HG02938 (cell line): ENCODE measurements around the gene CXCL8.

Experiments
- ATAC-seq: cut with Tn5 transposase; IDR thresholded peaks from one replicate; pipeline ENCODE4 v1.9.1; 2021; ENCODE audit warnings: mild to moderate bottlenecking, moderate library complexity; ENCODE audit not compliant: unreplicated experiment

Gene CXCL8

DNA sequence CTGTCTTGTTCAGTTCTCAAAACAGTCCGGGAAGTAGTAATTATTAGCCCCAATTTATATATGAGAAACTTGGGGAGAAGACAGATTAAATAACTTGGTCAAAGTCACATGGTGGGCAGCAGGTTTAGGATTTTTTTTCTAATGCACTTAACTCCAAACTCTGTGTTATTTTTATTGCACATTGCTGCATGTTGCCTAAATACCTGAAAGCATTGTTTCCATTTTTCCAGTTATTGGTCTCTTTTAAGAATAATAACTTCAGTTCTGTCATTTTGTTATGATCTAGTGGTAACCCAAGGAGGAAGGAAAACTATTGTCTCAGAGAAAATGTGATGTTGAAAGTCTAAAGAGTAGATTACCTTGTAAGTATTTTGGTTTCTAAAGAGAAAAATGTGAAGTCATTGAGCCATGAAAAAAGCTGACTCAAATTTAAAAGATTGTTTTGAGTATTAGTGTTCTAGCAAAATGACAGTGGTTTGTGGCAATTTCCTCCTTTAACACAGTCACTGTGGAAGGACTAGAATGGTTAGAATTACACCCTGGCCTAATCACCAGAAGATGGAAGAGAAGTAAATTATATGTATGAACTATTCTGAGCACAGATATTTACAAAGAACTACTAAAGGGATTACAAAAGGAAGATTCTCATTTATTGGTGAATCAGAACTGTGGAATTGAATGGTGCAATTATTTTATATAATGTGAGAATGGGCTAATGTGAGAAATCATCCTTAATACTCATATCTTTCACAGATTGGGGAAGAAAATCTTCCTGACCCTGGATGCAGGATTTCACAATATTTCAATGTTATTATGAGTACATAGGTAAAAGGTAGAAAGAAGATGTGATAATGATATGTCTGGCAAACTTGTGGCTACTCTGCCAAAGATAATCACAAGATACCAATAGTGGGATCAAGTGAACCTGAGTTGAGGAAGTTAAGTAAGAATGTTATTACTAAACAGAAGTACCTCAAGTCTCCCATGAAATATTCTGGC is 21.7 kb upstream of the CXCL8 start:
- ATAC-seq, result peak; percentile 93

DNA sequence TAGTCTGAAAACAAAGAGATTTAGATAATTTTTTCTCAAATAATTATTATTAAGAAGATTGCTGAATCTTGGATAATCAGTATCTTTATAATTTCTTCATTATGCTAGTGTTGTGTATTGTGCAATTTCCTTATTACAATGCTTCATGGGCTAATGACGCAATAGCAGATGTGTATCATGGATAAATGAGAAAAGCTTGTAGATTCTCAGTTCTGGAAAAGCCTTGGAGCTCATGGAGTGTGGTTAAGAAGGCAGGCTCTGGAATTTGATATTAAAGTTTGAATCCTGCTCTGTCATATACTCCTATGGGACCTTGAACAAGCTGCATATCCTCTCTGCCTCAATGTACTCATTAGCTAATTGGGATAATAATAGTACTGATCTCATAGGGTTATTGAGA is 18.9 kb upstream of the CXCL8 start:
- ATAC-seq, result no peak

DNA sequence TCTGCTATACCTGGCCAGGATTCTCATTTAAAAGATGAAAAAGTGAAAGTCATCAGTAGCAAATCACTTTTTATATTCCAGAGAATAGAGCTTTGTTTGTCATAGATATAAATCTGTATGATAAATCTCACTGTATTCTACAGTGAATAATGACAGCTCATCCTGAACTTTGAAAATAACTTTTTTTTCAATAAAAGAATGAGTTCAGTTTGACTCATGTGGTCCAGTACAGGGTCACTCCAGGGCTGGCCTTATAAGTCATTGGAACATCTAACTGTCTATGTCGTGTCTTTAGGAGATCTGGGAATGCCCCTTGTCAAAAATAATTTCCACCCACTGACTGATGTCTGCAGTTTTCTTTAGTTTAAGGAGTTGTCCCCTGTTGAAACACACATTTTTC is 18.5 kb upstream of the CXCL8 start:
- ATAC-seq, result no peak

DNA sequence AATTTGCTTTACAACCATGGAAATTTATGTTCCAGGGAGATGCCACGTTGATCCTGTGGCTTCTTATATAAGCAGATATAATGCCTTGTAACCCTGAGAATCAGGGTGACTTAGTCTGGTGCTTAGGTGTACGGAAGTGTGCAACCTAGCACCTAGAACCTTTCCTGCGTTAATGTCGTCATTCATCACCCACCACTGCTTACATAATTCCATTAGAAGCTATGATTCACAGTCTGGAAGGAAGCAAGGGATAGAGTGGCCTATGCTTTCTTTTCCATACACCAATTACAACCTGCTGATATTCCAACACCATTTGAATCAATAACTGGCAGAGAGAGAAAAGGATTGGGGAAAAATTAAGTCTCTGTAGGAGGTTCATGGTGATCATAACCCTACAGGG is 17.3 kb upstream of the CXCL8 start:
- no peak for ATAC-seq

- ATAC-seq, result no peak
These were observed 16.4 kb upstream of the CXCL8 start for GRCh38 chr4:73723928-73724327.

GRCh38 chr4:73725510-73725909 is 14.9 kb upstream of the CXCL8 start:
- no peak for ATAC-seq

- no peak for ATAC-seq
These were observed 14.4 kb upstream of the CXCL8 start for GRCh38 chr4:73725985-73726384.

DNA sequence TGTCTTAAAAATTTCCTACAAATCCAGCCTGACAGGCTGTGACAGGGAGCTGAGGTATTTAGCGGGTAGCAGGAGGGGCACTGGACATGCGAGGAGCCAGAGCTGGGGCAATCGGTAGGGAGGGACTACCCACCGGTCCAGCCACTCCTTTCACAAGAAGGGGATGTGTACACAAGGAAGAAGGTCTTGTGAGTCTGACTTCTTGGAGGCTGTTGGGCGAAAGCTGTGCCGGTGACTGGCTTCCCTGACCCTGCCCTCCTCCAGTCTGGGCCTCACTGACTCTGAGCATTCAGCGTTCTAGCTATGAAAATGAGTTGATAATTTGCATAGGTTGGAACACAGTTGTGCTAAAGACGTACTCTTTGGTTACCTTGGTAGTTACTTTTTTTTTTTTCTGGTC is 12.7 kb upstream of the CXCL8 start:
- peak; percentile 86 for ATAC-seq

- no peak for ATAC-seq
These were observed 12.2 kb upstream of the CXCL8 start for GRCh38 chr4:73728091-73728741.

DNA sequence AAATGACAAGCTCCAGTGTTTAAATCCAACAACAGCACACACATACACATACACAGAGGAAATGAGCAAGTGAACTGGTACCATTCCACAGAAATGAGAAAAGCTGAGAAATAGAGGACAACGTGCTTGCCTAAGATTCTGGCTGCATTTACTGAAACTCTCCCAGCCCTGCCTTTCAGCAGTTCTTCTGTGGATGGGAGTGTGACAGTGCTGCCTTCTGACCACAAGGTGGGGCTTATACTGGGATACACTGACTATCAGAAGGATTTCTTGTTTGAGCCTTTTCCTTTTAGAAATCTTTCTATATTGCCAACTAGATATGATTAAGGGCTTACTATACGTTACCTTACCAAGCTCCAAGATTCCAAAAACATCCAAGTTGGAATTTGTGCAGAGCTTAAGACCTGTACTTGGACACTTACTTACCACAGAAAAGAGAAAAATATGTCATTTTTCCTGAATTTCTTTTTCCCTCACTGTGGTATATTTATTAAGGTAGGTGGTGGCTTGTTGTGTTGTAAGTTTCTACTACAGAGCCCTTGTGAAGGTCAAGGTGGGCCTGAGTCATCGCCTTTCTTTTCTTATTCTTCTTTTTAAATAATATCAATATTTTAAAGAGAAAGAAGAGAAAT is 10.7 kb upstream of the CXCL8 start:
- ATAC-seq, result peak; percentile 58

DNA sequence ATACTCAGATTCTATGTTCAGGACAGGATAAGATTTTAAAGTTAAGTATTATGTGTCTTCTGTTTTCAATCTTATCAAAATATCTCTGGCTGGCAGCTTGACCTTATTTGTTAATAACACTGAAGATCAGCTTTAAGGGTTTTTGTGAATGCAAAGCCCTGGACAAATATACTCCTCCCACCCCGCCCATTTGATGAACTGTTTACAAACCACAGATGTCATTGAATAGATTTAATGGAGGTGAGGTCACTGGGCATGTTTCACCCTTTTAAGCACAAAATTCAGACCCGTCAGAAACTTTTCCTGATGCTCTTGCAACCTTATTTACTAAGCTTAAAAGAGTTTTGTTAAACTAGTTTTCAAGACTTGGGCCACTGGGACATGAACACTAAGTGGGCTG is 10.1 kb upstream of the CXCL8 start:
- ATAC-seq, result no peak

DNA sequence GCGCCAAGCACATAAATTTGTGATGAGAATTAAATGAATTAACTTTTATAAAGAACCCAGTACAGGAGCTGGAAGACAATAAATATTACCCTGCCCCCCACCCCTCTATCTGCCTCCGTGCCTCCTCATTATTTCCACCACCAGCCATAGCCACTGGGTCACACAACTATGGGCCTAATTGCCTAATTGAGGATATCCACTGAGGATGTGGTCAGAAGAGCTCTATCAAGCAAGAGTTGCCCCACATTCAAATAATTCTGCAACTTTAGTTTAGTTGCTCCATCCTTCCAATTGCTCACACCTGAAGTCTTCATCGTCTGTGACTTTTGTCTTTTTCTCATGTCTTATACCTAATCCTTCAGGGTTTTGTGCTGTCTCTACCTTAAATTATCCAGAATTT is 9.5 kb upstream of the CXCL8 start:
- ATAC-seq, result no peak

- ATAC-seq, result no peak
These were observed 8.3 kb upstream of the CXCL8 start for GRCh38 chr4:73731968-73732610.

DNA sequence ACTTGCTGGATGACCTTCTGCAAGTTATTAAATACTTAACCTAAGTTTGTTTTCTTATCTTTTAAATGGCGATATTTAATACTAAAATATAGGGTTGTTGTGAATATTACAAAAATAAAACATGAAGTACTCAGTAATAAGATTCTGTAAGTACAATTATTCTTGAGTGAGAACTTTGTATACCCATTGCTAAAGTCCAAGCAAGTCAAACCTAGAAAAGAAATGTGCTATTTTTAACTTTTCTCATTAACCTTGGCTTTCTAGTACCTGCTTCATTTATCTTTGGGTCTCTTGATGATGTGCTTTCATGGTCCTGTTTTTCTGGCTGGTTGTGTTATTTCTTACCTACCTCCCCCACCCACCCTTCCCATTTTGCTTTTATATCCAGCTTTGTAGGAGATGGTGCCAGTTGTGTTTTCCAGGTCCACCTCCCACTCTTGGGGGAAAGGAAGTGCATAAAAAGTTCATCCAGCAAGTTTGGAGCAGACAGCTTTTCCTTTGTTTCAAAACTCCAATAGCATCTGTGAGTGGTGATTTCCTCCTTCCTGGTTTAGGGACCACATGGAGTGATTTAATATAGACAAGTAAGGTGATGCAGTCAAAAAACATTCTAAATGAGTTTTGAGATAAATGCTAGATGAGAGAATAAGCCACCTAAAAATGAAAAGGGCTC is 7.5 kb upstream of the CXCL8 start:
- no peak for ATAC-seq

DNA sequence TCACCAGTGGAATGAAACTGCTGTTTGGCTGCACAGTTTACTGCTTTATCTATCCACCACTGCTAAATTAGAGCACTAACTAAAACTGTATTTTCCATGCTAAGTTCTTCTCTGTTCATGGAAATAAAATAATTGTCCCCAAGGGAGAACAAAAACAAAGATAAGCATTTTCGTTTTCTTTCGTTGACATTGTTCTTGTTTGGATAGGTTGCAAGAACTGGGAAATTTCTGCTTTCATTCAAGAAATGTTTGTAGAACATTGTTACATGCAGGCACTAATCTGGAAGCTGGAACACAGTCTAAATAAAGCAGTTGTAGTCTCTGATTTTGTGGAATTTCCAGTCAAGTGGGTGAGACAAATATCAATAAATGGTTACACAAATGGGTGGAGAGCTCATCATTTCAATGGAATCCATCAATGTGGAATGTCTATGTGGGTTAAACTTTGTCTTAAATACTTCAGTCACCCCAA is 5.8 kb upstream of the CXCL8 start:
- ATAC-seq, result no peak

- peak; percentile 91 for ATAC-seq
These were observed 5.1 kb upstream of the CXCL8 start for GRCh38 chr4:73735231-73735630.

- ATAC-seq, result no peak
These were observed 821 bp downstream of the CXCL8 start for GRCh38 chr4:73741031-73741749.

- no peak for ATAC-seq
These were observed 1.6 kb downstream of the CXCL8 start for GRCh38 chr4:73741750-73742489.

DNA sequence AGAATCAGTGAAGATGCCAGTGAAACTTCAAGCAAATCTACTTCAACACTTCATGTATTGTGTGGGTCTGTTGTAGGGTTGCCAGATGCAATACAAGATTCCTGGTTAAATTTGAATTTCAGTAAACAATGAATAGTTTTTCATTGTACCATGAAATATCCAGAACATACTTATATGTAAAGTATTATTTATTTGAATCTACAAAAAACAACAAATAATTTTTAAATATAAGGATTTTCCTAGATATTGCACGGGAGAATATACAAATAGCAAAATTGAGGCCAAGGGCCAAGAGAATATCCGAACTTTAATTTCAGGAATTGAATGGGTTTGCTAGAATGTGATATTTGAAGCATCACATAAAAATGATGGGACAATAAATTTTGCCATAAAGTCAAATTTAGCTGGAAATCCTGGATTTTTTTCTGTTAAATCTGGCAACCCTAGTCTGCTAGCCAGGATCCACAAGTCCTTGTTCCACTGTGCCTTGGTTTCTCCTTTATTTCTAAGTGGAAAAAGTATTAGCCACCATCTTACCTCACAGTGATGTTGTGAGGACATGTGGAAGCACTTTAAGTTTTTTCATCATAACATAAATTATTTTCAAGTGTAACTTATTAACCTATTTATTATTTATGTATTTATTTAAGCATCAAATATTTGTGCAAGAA is 2.3 kb downstream of the CXCL8 start:
- no peak for ATAC-seq
